Psoas muscle (tissue), 8 donors: Measurements from ENCODE around the gene PDGFD. TPM values are rescaled to one million over a fixed set of nuclear protein-coding genes. Genes with fewer than 3 reads are reported as not detected.

Source experiments
- ATAC-seq, 4 donors: fragments of 200-7000 bp; cut with Tn5 transposase; one replicate each; pipeline ENCODE4 v1.9.1; 2020; ENCODE audit warnings: moderate library complexity in 3 of 4, mild to moderate bottlenecking in 2 of 4
- DNase-seq, 2 donors: peaks; one replicate each; pipeline ENCODE4 v3.0.0-alpha.2; 2020
- H3K27ac ChIP-seq: fragments of 200-600 bp; one replicate; pipeline ENCODE4 v1.8.0; 2022
- H3K27me3 ChIP-seq, 3 donors: fragments of 200-600 bp in 1 of 3; one replicate each; pipeline versions ENCODE4 v1.6.1 to v1.8.0; 2013 to 2022; ENCODE audit warnings: low read length in 2 of 3, mild to moderate bottlenecking in 2 of 3, moderate library complexity in 1 of 3; ENCODE audit not compliant: insufficient read depth in 3 of 3
- H3K36me3 ChIP-seq, 2 donors: fragments of 200-600 bp in 1 of 2; one replicate each; pipeline versions ENCODE4 v1.6.1 to v1.8.0; 2013 to 2022; ENCODE audit warnings: low read depth in 1 of 2, mild to moderate bottlenecking in 1 of 2, moderate library complexity in 1 of 2; ENCODE audit not compliant: insufficient read depth in 1 of 2
- H3K4me1 ChIP-seq: fragments of 200-600 bp; one replicate; pipeline ENCODE4 v1.8.0; 2022
- H3K4me3 ChIP-seq: fragments of 200-600 bp; one replicate; pipeline ENCODE4 v1.8.0; 2022; ENCODE audit warnings: mild to moderate bottlenecking
- H3K9me3 ChIP-seq: fragments of 200-600 bp; one replicate; pipeline ENCODE4 v1.8.0; 2022
- WGBS, 3 donors: extraction: QIAGEN DNeasy Blood & Tissue Kit; methylation state at CpG; one replicate each; pipeline versions ENCODE4 v1.1.6 to v1.1.7; 2013; 5-methylcytosine and 5-hydroxymethylcytosine counted together
- intact Hi-C, 2 donors: fragments of 100-400 bp; cut with DNase I; formaldehyde crosslinking; loops; one replicate each; pipeline versions ENCODE4 v1.11.0 to v1.14.2; 2022
- polyA plus RNA-seq, 3 donors: library from polyadenylated mRNA; stranded (reverse); fragments of 200-250 nt; gene quantifications; one replicate each; pipeline ENCODE4 v1.2.3, GENCODE V29; 2013
- total RNA-seq, 4 donors: library from RNA; stranded (reverse); fragmentation: NEBNext Ultra II Directional in 2 of 4; extraction: Animal tissue kit (Norgen Biotek cat#: 25700) in 2 of 4; gene quantifications; one replicate each; pipeline versions ENCODE4 v1.2.1 to v1.2.4, GENCODE V29; 2021 to 2023
- TF ChIP-seq, protein P1 (sequence below): fragments of 200-600 bp; IDR thresholded peaks from one replicate; pipeline ENCODE4 v1.8.0; 2022; ENCODE audit warnings: antibody characterized with exemption
- donor health status: healthy with polysubstance abuse.
- donor health status: DM: no; HTN: no; CAD: no; lungs with moderate emphysema.
- donor health status: Bipolar disorder and iron deficiency.
- donor health status: healthy.
- donor health status: DM: yes; HTN: yes; CAD: no.
- donor health status: DM: no; HTN: no; CAD: no.
- donor health status: DM: no; HTN: no; CAD: no.
- donor health status: DM: yes; HTN: yes; CAD: no.

PDGFD gene
- total and polyA plus RNA-seq, 7 donors: 0.53 to 5.6 (median 1.2) TPM

DNA sequence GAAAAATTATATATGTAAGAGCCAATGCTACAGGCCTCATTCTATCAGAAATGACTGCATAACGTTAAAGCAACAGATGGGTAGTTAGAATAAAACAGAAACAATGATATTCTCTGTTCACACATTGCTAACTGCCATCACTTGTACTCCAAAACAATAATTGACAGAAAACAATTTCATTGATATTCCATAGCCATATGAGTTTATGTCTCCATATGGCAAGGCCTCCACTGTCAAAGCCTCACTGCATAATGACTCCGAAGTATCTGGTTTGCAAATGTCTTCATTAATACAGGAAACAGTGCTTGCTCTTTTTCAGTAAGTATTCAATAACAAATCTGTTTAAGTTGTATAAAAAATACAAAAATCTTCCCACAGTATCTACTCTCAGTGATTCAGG is 117.6 kb downstream of the PDGFD start:
- DNase-seq: no peak
- WGBS, 3 donors: 94 to 98% (median 97%) methylated on average over 2 of the region's 2 CpGs

DNA sequence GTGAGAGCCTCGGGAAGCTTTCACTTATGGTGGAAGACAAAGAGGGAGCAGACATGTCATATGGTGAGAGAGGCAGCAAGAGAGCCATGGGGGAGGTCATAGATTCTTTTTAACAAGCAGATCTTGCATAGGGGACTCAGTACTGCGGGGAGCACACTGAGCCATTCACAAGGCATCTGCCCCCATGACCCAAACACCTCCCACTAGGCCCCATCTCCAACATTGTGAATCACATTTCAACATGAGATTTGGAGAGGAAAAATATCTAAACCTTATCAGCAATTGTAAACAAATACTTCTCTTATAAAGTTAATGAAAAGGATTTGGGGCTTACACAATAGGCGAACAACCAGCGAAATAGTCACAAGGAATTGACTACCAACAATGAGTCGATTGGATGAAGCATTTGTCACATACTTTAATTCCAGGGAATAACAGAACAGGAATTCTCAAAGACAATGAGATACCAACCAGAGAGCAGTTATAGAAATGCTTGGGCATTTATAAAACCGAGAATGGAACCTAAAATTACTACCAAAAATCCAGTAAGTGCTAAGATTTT is 120.2 kb downstream of the PDGFD start:
- 89 to 94% (median 90%) methylated on average over 6 of the region's 6 CpGs for WGBS, 3 donors
- DNase-seq (no peak), ATAC-seq (no peak)
- no peaks in the 10 kb centered on the region for H3K27me3 ChIP-seq
- intact Hi-C loops: no loop called here
- H3K27ac ChIP-seq: no peak overlapping the region
- no peaks in the 10 kb centered on the region for H3K4me1 ChIP-seq
- TF ChIP-seq, protein P1, sequence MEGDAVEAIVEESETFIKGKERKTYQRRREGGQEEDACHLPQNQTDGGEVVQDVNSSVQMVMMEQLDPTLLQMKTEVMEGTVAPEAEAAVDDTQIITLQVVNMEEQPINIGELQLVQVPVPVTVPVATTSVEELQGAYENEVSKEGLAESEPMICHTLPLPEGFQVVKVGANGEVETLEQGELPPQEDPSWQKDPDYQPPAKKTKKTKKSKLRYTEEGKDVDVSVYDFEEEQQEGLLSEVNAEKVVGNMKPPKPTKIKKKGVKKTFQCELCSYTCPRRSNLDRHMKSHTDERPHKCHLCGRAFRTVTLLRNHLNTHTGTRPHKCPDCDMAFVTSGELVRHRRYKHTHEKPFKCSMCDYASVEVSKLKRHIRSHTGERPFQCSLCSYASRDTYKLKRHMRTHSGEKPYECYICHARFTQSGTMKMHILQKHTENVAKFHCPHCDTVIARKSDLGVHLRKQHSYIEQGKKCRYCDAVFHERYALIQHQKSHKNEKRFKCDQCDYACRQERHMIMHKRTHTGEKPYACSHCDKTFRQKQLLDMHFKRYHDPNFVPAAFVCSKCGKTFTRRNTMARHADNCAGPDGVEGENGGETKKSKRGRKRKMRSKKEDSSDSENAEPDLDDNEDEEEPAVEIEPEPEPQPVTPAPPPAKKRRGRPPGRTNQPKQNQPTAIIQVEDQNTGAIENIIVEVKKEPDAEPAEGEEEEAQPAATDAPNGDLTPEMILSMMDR: no peak
- H3K36me3 ChIP-seq: no peaks in the 10 kb centered on the region
- no peaks in the 10 kb centered on the region for H3K9me3 ChIP-seq
- H3K4me3 ChIP-seq: no peak overlapping the region

More for the DNA sequence above, 117.6 kb downstream of the PDGFD start:
- TF ChIP-seq, protein P1: no peak
- H3K4me3 ChIP-seq: no peak overlapping the region
- no peaks in the 10 kb centered on the region for H3K4me1 ChIP-seq
- H3K27ac ChIP-seq: no peak overlapping the region
- no peaks in the 10 kb centered on the region for H3K36me3 ChIP-seq
- intact Hi-C loops: no loop called here
- ATAC-seq: no peak
- no peaks in the 10 kb centered on the region for H3K9me3 ChIP-seq
- H3K27me3 ChIP-seq: no peaks in the 10 kb centered on the region

- intact Hi-C loops: no loop called here
- WGBS, 3 donors: 78 to 85% (median 80%) methylated on average over 4 of the region's 4 CpGs
- Histone ChIP-seq H3K4me1 (no peaks in the 10 kb centered on the region), H3K36me3 (no peaks in the 10 kb centered on the region), H3K9me3 (no peaks in the 10 kb centered on the region), H3K27ac (no peak overlapping the region), H3K4me3 (no peak overlapping the region), H3K27me3 (no peaks in the 10 kb centered on the region)
- TF ChIP-seq, protein P1: no peak
- ATAC-seq (no peak), DNase-seq (no peak)
Observed at GRCh38 chr11:104043142-104043541, 120.8 kb downstream of the PDGFD start.

- H3K4me1 ChIP-seq: no peaks in the 10 kb centered on the region
- H3K4me3 ChIP-seq: no peak overlapping the region
- ATAC-seq (no peak), DNase-seq (no peak)
- no peaks in the 10 kb centered on the region for H3K36me3 ChIP-seq
- TF ChIP-seq, protein P1: no peak
- 90 to 97% (median 92%) methylated on average over 2 of the region's 2 CpGs for WGBS, 3 donors
- H3K9me3 ChIP-seq: no peaks in the 10 kb centered on the region
- H3K27me3 ChIP-seq: no peaks in the 10 kb centered on the region
- no peak overlapping the region for H3K27ac ChIP-seq
- intact Hi-C loops: no loop called here
Observed at GRCh38 chr11:104041792-104042191, 122.2 kb downstream of the PDGFD start.

DNA sequence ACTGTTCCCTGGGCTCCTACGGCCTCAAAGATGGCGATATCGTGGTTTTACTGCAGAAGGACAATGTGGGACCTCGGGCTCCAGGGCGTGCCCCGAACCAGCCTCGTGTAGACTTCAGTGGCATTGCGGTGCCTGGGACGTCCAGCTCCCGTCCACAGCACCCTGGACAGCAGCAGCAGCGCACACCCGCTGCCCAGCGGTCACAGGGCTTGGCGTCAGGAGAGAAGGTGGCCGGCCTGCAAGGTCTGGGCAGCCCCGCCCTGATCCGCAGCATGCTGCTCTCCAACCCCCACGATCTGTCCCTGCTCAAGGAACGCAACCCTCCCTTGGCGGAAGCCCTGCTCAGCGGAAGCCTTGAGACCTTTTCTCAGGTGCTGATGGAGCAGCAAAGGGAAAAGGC is 127.0 kb downstream of the PDGFD start:
- Histone ChIP-seq H3K27me3 (no peaks in the 10 kb centered on the region), H3K27ac (no peak overlapping the region), H3K4me3 (no peak overlapping the region), H3K9me3 (no peaks in the 10 kb centered on the region), H3K36me3 (no peaks in the 10 kb centered on the region), H3K4me1 (no peaks in the 10 kb centered on the region)
- ATAC-seq (no peak), DNase-seq (no peak)
- intact Hi-C loops: no loop called here
- 94 to 99% (median 96%) methylated on average over 21 of the region's 21 CpGs for WGBS, 3 donors
- TF ChIP-seq, protein P1: no peak
